Measurements from ENCODE around the gene ABCA3.

GRCh38 chr16:2308089-2308962, 32.2 kb downstream of the ABCA3 start:
- TF ChIP-seq CTCF (conservative IDR thresholded peaks at IDR 0.05) (no peak), ZFX (IDR thresholded peaks at IDR 0.05) (no peak)

All from C4-2B (cell line).